NB4 (cell line): Measurements from ENCODE around the gene HIVEP2.

Experiments used
- CTCF ChIP-seq: IDR thresholded peaks from one replicate; pipeline ENCODE4 v1.5.1; 2012; ENCODE audit warnings: low read depth, low read length
- POLR2A ChIP-seq: IDR thresholded peaks from 2 replicates; pipeline ENCODE4 v1.6.1; 2011; ENCODE audit warnings: mild to moderate bottlenecking; ENCODE audit not compliant: insufficient read length; ENCODE audit errors: extremely low read depth
- TF ChIP-seq, protein P1 (sequence below): IDR thresholded peaks from 2 replicates; pipeline ENCODE4 v1.6.1; 2011; ENCODE audit warnings: low read depth, low read length

- TF ChIP-seq POLR2A (no peak), CTCF (no peak)
- TF ChIP-seq, protein P1, sequence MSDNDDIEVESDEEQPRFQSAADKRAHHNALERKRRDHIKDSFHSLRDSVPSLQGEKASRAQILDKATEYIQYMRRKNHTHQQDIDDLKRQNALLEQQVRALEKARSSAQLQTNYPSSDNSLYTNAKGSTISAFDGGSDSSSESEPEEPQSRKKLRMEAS = no peak
These were observed 56.5 kb downstream of the HIVEP2 start for GRCh38 chr6:142888456-142888855.
